Progenitor cell of endocrine pancreas (in vitro differentiated cells): ENCODE results near the gene PITPNC1. TPM values are rescaled to one million over a fixed set of nuclear protein-coding genes. Genes with fewer than 3 reads are reported as not detected.

Experiments used
- DNase-seq: peaks from one replicate; pipeline ENCODE4 v3.0.0; 2021; ENCODE audit warnings: low spot score; ENCODE audit not compliant: unreplicated experiment
- H3K27ac Mint-ChIP-seq: 2 replicates; pipeline ENCODE4 v1.8.0; 2021; ENCODE audit warnings: mild to moderate bottlenecking, moderate library complexity, mixed read lengths
- H3K27me3 Mint-ChIP-seq: 2 replicates; pipeline ENCODE4 v1.8.0; 2021; ENCODE audit warnings: mixed read lengths
- H3K36me3 Mint-ChIP-seq: 2 replicates; pipeline ENCODE4 v1.8.0; 2022; ENCODE audit warnings: mixed read lengths; ENCODE audit not compliant: insufficient read depth
- H3K4me1 Mint-ChIP-seq: 2 replicates; pipeline ENCODE4 v1.8.0; 2021; ENCODE audit warnings: low read depth, mixed read lengths
- H3K4me3 Mint-ChIP-seq: 2 replicates; pipeline ENCODE4 v1.8.0; 2021; ENCODE audit warnings: low read depth, mild to moderate bottlenecking, moderate library complexity, mixed read lengths
- H3K9me3 Mint-ChIP-seq: 2 replicates; pipeline ENCODE4 v1.8.0; 2021; ENCODE audit warnings: low read depth, mixed read lengths
- CTCF ChIP-seq: fragments of 200-600 bp; sonication (generic); IDR thresholded peaks from one replicate; pipeline ENCODE4 v1.5.0; 2021; ENCODE audit warnings: antibody characterized with exemption, mild to moderate bottlenecking; ENCODE audit not compliant: unreplicated experiment
- total RNA-seq: library from RNA; stranded (reverse); gene quantifications from 2 replicates; pipeline ENCODE4 v1.2.1, GENCODE V29; 2021

Gene PITPNC1
- total RNA-seq, 1 donor from 2014 or later = 53.2 TPM

DNA sequence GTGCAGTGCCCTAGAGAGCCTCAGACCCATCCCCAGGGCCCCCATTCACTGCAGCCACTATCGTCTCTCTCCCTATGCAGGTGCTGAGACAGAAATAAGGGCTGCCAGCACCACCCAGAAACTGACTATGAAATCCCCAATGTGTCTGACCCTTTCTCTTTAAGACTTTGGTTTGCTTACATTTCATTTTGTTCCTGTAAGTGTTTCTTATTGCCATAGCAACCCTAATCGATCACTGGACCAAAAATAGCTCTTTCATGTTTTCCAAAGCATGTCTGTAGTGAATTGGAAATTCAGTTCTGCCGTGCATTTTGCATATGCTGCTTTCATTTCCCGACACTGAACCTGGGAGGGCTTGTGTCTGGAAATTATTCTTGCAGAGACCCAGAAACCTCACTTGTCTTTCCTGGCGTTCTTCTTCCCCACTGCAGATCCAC is 192.0 kb downstream of the PITPNC1 start:
- Mint-ChIP-seq H3K9me3 (no peaks in the 10 kb centered on the region), H3K27ac (no peak overlapping the region), H3K4me3 (no peak overlapping the region), H3K36me3 (peaks cover 12% of the 10 kb centered on the region), H3K4me1 (no peaks in the 10 kb centered on the region), H3K27me3 (no peaks in the 10 kb centered on the region)
- no peak for TF ChIP-seq CTCF
- no peak for DNase-seq

DNA sequence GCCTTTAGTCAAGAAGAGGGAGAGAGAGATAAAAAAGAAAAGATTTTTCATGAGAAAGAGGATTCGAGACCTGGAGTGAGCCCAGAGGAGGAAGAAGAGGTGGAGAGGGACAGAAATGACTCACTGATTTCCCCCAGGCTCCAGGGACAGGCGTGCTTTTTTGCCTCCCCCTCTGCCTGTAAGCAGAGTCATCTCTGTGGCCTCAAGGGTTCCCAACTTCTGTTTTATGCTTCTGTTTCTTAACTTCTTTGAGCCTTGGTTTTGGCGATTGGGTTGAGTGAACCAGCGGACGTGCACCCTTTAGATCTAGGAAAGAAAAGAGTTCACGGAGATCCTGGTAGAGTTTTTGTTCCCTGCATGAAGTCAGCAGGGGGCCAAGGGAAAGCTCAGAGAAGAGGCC is 192.8 kb downstream of the PITPNC1 start:
- H3K27ac Mint-ChIP-seq = no peak overlapping the region
- H3K27me3 Mint-ChIP-seq = no peaks in the 10 kb centered on the region
- H3K36me3 Mint-ChIP-seq = peaks cover 12% of the 10 kb centered on the region
- DNase-seq = no peak
- H3K4me1 Mint-ChIP-seq = peaks cover 6% of the 10 kb centered on the region
- no peak overlapping the region for H3K4me3 Mint-ChIP-seq
- no peaks in the 10 kb centered on the region for H3K9me3 Mint-ChIP-seq
- TF ChIP-seq CTCF = no peak

GRCh38 chr17:67570797-67571196 is 193.7 kb downstream of the PITPNC1 start:
- Mint-ChIP-seq H3K27me3 (no peaks in the 10 kb centered on the region), H3K4me1 (peaks cover 15% of the 10 kb centered on the region), H3K36me3 (peaks cover 12% of the 10 kb centered on the region), H3K9me3 (no peaks in the 10 kb centered on the region), H3K27ac (no peak overlapping the region), H3K4me3 (no peak overlapping the region)
- TF ChIP-seq CTCF = no peak
- DNase-seq = no peak

- Mint-ChIP-seq H3K4me1 (peaks cover 15% of the 10 kb centered on the region), H3K4me3 (no peak overlapping the region), H3K36me3 (peaks cover 12% of the 10 kb centered on the region), H3K27ac (peak overlapping the region; percentile 14), H3K9me3 (no peaks in the 10 kb centered on the region), H3K27me3 (no peaks in the 10 kb centered on the region)
- TF ChIP-seq CTCF = no peak
- DNase-seq = no peak
These were observed 194.4 kb downstream of the PITPNC1 start for GRCh38 chr17:67571478-67571877.

DNA sequence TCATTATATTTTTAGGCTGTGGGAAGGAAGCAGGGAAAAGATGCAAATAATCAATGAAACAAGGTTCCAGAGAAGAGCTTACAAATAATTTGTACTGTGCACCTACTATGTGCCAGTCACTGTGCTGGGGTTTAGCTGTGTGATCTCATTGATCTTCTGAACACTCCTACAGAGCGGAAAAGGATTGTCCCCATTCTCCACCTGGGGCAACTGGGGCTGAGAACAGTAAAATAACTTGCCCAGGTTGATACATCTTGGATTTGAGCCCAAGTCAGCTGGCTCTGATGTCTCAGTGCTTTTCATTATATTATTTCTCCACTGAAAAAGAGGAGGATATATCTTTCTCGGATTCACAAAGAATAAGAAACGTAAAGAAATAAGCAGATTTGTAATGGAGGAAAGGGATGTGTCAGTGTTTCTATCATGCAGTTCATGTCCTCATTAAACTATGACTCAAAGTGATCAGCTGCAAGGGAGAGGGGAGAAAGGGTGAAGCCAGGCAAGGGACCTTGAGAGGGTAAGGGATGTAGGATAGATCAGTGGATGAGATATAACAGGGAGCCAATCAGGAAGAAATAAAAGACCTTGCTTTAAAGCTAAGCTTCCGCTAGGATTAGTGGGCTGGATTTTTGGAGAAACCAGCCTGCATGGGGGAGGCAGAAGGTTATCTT is 197.0 kb downstream of the PITPNC1 start:
- no peak overlapping the region for H3K4me3 Mint-ChIP-seq
- no peak for TF ChIP-seq CTCF
- no peaks in the 10 kb centered on the region for H3K27me3 Mint-ChIP-seq
- peaks cover 12% of the 10 kb centered on the region for H3K36me3 Mint-ChIP-seq
- H3K9me3 Mint-ChIP-seq = no peaks in the 10 kb centered on the region
- no peak for DNase-seq
- peak overlapping the region; percentile 42 for H3K27ac Mint-ChIP-seq
- peaks cover 22% of the 10 kb centered on the region for H3K4me1 Mint-ChIP-seq
